H9 (cell line): ENCODE measurements around the gene PCDH9. TPM values are rescaled to one million over a fixed set of nuclear protein-coding genes. Genes with fewer than 3 reads are reported as not detected.
A peak's percentile ranks its signal among the peaks of the same experiment; 100 is the strongest.
"Not testable (repeated sequence)": the region's sequence is repeated elsewhere in the genome, so short reads cannot be mapped to it uniquely, and the experiment has no call there.

Experiments
- DNase-seq: peaks from one replicate; pipeline ENCODE4 v3.0.0-alpha.2; 2017
- H2AFZ ChIP-seq: one replicate; pipeline ENCODE4 v1.6.1; 2013; ENCODE audit warnings: mild to moderate bottlenecking, low read length, control low read depth, moderate library complexity
- H2AK5ac ChIP-seq: 2 replicates; pipeline ENCODE4 v1.6.1; 2013; ENCODE audit warnings: low read length, control low read depth, mixed read lengths; ENCODE audit not compliant: insufficient read length
- H2BK120ac ChIP-seq: one replicate; pipeline ENCODE4 v1.6.1; 2013; ENCODE audit warnings: low read depth, mild to moderate bottlenecking, low read length, control low read depth, inconsistent platforms; ENCODE audit not compliant: poor library complexity, severe bottlenecking
- H2BK12ac ChIP-seq: 2 replicates; pipeline ENCODE4 v1.6.1; 2013; ENCODE audit warnings: low read length, control low read depth, mixed read lengths, low read depth; ENCODE audit not compliant: insufficient read length
- H2BK15ac ChIP-seq: 2 replicates; pipeline ENCODE4 v1.6.1; 2013; ENCODE audit warnings: low read depth, low read length, control low read depth
- H2BK20ac ChIP-seq: one replicate; pipeline ENCODE4 v1.6.1; 2013; ENCODE audit warnings: low read depth, mild to moderate bottlenecking, low read length, control low read depth, inconsistent platforms; ENCODE audit not compliant: poor library complexity, severe bottlenecking
- H2BK5ac ChIP-seq: 2 replicates; pipeline ENCODE4 v1.6.1; 2013; ENCODE audit warnings: low read length, control low read depth, mixed read lengths; ENCODE audit not compliant: insufficient read length
- H3K14ac ChIP-seq: 2 replicates; pipeline ENCODE4 v1.6.1; 2013; ENCODE audit warnings: low read length, control low read depth; ENCODE audit not compliant: insufficient read depth
- H3K18ac ChIP-seq: 2 replicates; pipeline ENCODE4 v1.6.1; 2013; ENCODE audit warnings: low read depth, mild to moderate bottlenecking, mixed read lengths, low read length, control low read depth; ENCODE audit not compliant: insufficient read length
- H3K23ac ChIP-seq: 2 replicates; pipeline ENCODE4 v1.6.1; 2013; ENCODE audit warnings: low read length, control low read depth, mixed read lengths, low read depth; ENCODE audit not compliant: insufficient read length
- H3K23me2 ChIP-seq: 2 replicates; pipeline ENCODE4 v1.6.1; 2013; ENCODE audit warnings: low read depth, mild to moderate bottlenecking, mixed read lengths, low read length, control low read depth; ENCODE audit not compliant: insufficient read length, poor library complexity, severe bottlenecking
- H3K27ac ChIP-seq: 2 replicates; pipeline ENCODE4 v1.5.1; 2013; ENCODE audit warnings: low read length, control low read depth, mixed read lengths, low read depth; ENCODE audit not compliant: insufficient read length
- H3K27me3 ChIP-seq: 2 replicates; pipeline ENCODE4 v1.6.1; 2013; ENCODE audit warnings: low read length, control low read depth, inconsistent platforms; ENCODE audit not compliant: insufficient read depth
- H3K4ac ChIP-seq: 2 replicates; pipeline ENCODE4 v1.6.1; 2013; ENCODE audit warnings: low read depth, mild to moderate bottlenecking, control low read depth, inconsistent platforms, low read length, moderate library complexity
- H3K4me1 ChIP-seq: 2 replicates; pipeline ENCODE4 v1.6.1; 2013; ENCODE audit warnings: low read length, control low read depth, inconsistent platforms; ENCODE audit not compliant: insufficient read depth
- H3K4me2 ChIP-seq: 2 replicates; pipeline ENCODE4 v1.6.1; 2013; ENCODE audit warnings: low read length, control low read depth, mixed read lengths; ENCODE audit not compliant: insufficient read length, insufficient read depth
- H3K56ac ChIP-seq: 2 replicates; pipeline ENCODE4 v1.6.1; 2013; ENCODE audit warnings: low read depth, mild to moderate bottlenecking, mixed read lengths, low read length, control low read depth; ENCODE audit not compliant: insufficient read length
- H3K79me1 ChIP-seq: 2 replicates; pipeline ENCODE4 v1.6.1; 2013; ENCODE audit warnings: low read depth, mild to moderate bottlenecking, moderate library complexity, low read length, control low read depth, inconsistent platforms; ENCODE audit not compliant: insufficient read depth, poor library complexity, severe bottlenecking
- H3K79me2 ChIP-seq: 2 replicates; pipeline ENCODE4 v1.6.1; 2013; ENCODE audit warnings: low read length, control low read depth, inconsistent platforms; ENCODE audit not compliant: insufficient read depth
- H3K9ac ChIP-seq: 2 replicates; pipeline ENCODE4 v1.6.1; 2013; ENCODE audit warnings: low read length, control low read depth, mixed read lengths; ENCODE audit not compliant: insufficient read length; ENCODE audit errors: extremely low read depth
- H3K9me3 ChIP-seq: one replicate; pipeline ENCODE4 v1.6.1; 2013; ENCODE audit warnings: low read depth, low read length, inconsistent platforms; ENCODE audit not compliant: control insufficient read depth
- H3T11ph ChIP-seq: one replicate; pipeline ENCODE4 v1.6.1; 2013; ENCODE audit warnings: mild to moderate bottlenecking, low read length, control low read depth, inconsistent platforms
- H4K20me1 ChIP-seq: one replicate; pipeline ENCODE4 v1.6.1; 2013; ENCODE audit not compliant: control insufficient read depth, insufficient read length, insufficient read depth
- H4K5ac ChIP-seq: 2 replicates; pipeline ENCODE4 v1.6.1; 2013; ENCODE audit warnings: low read depth, mild to moderate bottlenecking, mixed read lengths, low read length, control low read depth; ENCODE audit not compliant: insufficient read length
- H4K8ac ChIP-seq: replicated peaks from 2 replicates; pipeline ENCODE4 v1.6.1; 2013; ENCODE audit warnings: low read length, control low read depth, mixed read lengths, low read depth; ENCODE audit not compliant: insufficient read length
- H4K91ac ChIP-seq: 2 replicates; pipeline ENCODE4 v1.6.1; 2013; ENCODE audit warnings: low read depth, mild to moderate bottlenecking, moderate library complexity, mixed read lengths, low read length, control low read depth; ENCODE audit not compliant: insufficient read length
- H3K27ac Mint-ChIP-seq, 3 experiments: 2 replicates in 2 of 3; 3 replicates in 1 of 3; pipeline ENCODE4 v1.8.0; 2020 to 2021; ENCODE audit warnings: mixed read lengths in 3 of 3, mild to moderate bottlenecking in 1 of 3, moderate library complexity in 1 of 3
- H3K27me3 Mint-ChIP-seq: 2 replicates; pipeline ENCODE4 v1.8.0; 2021; ENCODE audit warnings: low read depth, mild to moderate bottlenecking, moderate library complexity, mixed read lengths
- H3K36me3 Mint-ChIP-seq, 3 experiments: 2 replicates in 2 of 3; 3 replicates in 1 of 3; pipeline ENCODE4 v1.8.0; 2020 to 2021; ENCODE audit warnings: low read depth in 3 of 3, mixed read lengths in 3 of 3; ENCODE audit not compliant: insufficient read depth in 1 of 3
- H3K4me1 Mint-ChIP-seq, 2 experiments: 2 replicates each; pipeline ENCODE4 v1.8.0; 2020; ENCODE audit warnings: mixed read lengths in 2 of 2
- H3K4me3 Mint-ChIP-seq, 2 experiments: 2 replicates in 1 of 2; 3 replicates in 1 of 2; pipeline ENCODE4 v1.8.0; 2020 to 2021; ENCODE audit warnings: mild to moderate bottlenecking in 2 of 2, mixed read lengths in 2 of 2, moderate library complexity in 1 of 2
- H3K9me3 Mint-ChIP-seq, 2 experiments: 2 replicates in 1 of 2; 3 replicates in 1 of 2; pipeline ENCODE4 v1.8.0; 2020; ENCODE audit warnings: mild to moderate bottlenecking in 2 of 2, mixed read lengths in 2 of 2, moderate library complexity in 1 of 2
- CTCF ChIP-seq: fragments of 200-600 bp; sonication (generic); conservative IDR thresholded peaks from 3 replicates; pipeline ENCODE4 v1.8.0; 2021; ENCODE audit warnings: antibody characterized with exemption, mild to moderate bottlenecking
- WGBS: extraction: QIAGEN DNeasy Blood & Tissue Kit; methylation state at CpG from one replicate; pipeline ENCODE4 v1.1.7; 2013; ENCODE audit warnings: missing lambda C conversion rate, low lambda C conversion rate, mixed read lengths; ENCODE audit not compliant: insufficient read length; ENCODE audit errors: extremely low coverage; 5-methylcytosine and 5-hydroxymethylcytosine counted together
- total RNA-seq: library from RNA; stranded (reverse); gene quantifications from 2 replicates; pipeline ENCODE4 v1.2.1, GENCODE V29; 2021

The PCDH9 gene
- total RNA-seq, 1 experiment from 2014 or later = 0.11 TPM

DNA sequence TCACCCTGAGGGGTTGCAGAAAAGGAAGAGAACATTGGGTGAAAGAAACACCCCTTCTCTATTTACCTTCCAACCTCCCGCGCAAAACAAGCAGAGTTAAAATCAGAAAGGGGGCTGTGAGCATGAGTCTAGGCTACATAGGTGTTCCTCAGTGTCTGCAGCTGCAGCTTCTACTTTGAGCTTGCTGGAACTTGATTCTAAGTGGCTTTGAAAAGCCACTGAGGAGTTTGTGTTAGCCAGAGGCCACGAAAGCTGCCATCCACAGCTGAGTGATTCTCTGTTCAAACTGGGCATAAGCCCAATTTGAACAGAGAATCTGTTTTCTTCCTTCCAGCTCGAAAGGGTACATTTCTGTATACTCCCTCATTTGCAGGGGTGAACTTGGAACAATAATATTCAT lies 343.9 kb downstream of the PCDH9 start:
- Histone ChIP-seq H3K18ac (no peak overlapping the region), H3K14ac (no peak overlapping the region), H2BK12ac (no peak overlapping the region), H3K9ac (no peak overlapping the region), H2BK15ac (no peak overlapping the region), H2AFZ (peak overlapping the region; percentile 32), H3K23me2 (no peaks in the 10 kb centered on the region), H4K20me1 (no peaks in the 10 kb centered on the region), H3K23ac (no peak overlapping the region), H3K27me3 (no peaks in the 10 kb centered on the region), H3K4me2 (no peak overlapping the region), H2AK5ac (no peak overlapping the region), H3T11ph (no peak overlapping the region), H3K4me1 (no peaks in the 10 kb centered on the region), H3K79me2 (no peaks in the 10 kb centered on the region), H2BK20ac (no peak overlapping the region), H2BK120ac (no peak overlapping the region), H3K79me1 (no peaks in the 10 kb centered on the region), H2BK5ac (no peak overlapping the region), H3K27ac (no peak overlapping the region), H4K8ac (no peak overlapping the region), H3K9me3 (no peaks in the 10 kb centered on the region), H4K5ac (no peak overlapping the region), H4K91ac (no peak overlapping the region), H3K56ac (no peak overlapping the region), H3K4ac (no peak overlapping the region)
- Mint-ChIP-seq H3K36me3 (peaks cover 0 to under 1% (median under 1%) of the 10 kb centered on the region in 3 experiments; a peak in 2 of 7 replicates), H3K27me3 (no peaks in the 10 kb centered on the region; the same call in 1 of the 2 replicates), H3K4me3 (no peak overlapping the region), H3K9me3 (peaks cover under 1% of the 10 kb centered on the region in 2 experiments; a peak in 3 of 5 replicates), H3K27ac (no peak overlapping the region; a peak in 1 of 7 replicates), H3K4me1 (peaks cover 8 to 10% of the 10 kb centered on the region in 2 experiments)
- DNase-seq = no peak
- TF ChIP-seq CTCF = no peak
- no CpG with 5 or more reads among the region's 4 CpGs for WGBS

DNA sequence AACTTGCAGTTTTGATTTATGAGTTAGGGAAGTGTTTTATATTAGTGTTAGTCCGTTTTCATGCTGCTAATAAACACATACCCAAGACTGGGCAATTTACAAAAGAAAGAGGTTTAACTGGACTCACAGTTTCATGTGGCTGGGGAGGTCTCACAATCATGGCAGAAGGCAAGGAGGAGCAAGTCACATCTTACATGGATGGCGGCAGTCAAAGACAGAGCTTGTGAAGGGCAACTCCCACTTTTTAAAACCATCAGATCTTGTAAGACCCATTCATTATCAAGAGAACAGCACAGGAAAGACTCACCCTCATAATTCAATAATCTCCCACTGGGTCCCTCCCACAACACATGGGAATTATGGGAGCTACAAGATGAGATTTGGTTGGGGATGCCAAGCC lies 349.0 kb downstream of the PCDH9 start:
- not testable (repeated sequence) for H3K9me3 ChIP-seq, H3K23me2 ChIP-seq
- no CpG with 5 or more reads among the region's 2 CpGs for WGBS

More for the DNA sequence above, 349.0 kb downstream of the PCDH9 start:
- H3K4me1 ChIP-seq, H4K20me1 ChIP-seq, H3K79me1 ChIP-seq, H3K4me3 Mint-ChIP-seq, H3K9ac ChIP-seq, H3K79me2 ChIP-seq, H3K18ac ChIP-seq, H3T11ph ChIP-seq, H2BK15ac ChIP-seq, H4K5ac ChIP-seq, H3K27ac Mint-ChIP-seq, H3K56ac ChIP-seq, H3K4me2 ChIP-seq, H3K23ac ChIP-seq, H4K91ac ChIP-seq, H3K4me1 Mint-ChIP-seq, H3K27ac ChIP-seq, H2AFZ ChIP-seq, H3K27me3 Mint-ChIP-seq, H4K8ac ChIP-seq, H2BK120ac ChIP-seq, H3K14ac ChIP-seq, H2BK12ac ChIP-seq, H2BK5ac ChIP-seq, H2BK20ac ChIP-seq, DNase-seq, H3K36me3 Mint-ChIP-seq, H3K4ac ChIP-seq, H2AK5ac ChIP-seq, H3K9me3 Mint-ChIP-seq, H3K27me3 ChIP-seq: not testable (repeated sequence)
